Endothelial cell of umbilical vein (primary cell): ENCODE data around the gene HDAC4.

Source experiments
- EZH2 ChIP-seq: IDR thresholded peaks from 2 replicates; pipeline ENCODE4 v1.6.1; 2012; ENCODE audit warnings: borderline replicate concordance, low read depth, mild to moderate bottlenecking, moderate library complexity, low read length, inconsistent platforms; ENCODE audit not compliant: severe bottlenecking
- FOS ChIP-seq: IDR thresholded peaks from 2 replicates; pipeline ENCODE4 v1.6.1; 2011; ENCODE audit warnings: mild to moderate bottlenecking, low read length, moderate library complexity, borderline replicate concordance; ENCODE audit not compliant: insufficient read depth
- GATA2 ChIP-seq: IDR thresholded peaks from 2 replicates; pipeline ENCODE4 v1.7.0; 2011; ENCODE audit warnings: low read depth, mild to moderate bottlenecking, moderate library complexity, mixed read lengths, low read length; ENCODE audit not compliant: insufficient read length, insufficient read depth
- JUN ChIP-seq: IDR thresholded peaks from 2 replicates; pipeline ENCODE4 v1.6.1; 2011; ENCODE audit warnings: borderline replicate concordance, low read depth; ENCODE audit not compliant: insufficient read length, insufficient read depth
- MAX ChIP-seq: IDR thresholded peaks from 2 replicates; pipeline ENCODE4 v1.6.1; 2011; ENCODE audit not compliant: insufficient read depth, insufficient read length
- MYC ChIP-seq: IDR thresholded peaks from one replicate; pipeline ENCODE4 v1.6.1; 2011; ENCODE audit warnings: mild to moderate bottlenecking, low read depth, low read length
- POLR2A ChIP-seq: IDR thresholded peaks from 2 replicates; pipeline ENCODE4 v1.6.1; 2012; ENCODE audit warnings: low read depth, mild to moderate bottlenecking, control low read depth, low read length
- POLR2AphosphoS5 ChIP-seq: IDR thresholded peaks from 2 replicates; pipeline ENCODE4 v1.6.1; 2012; ENCODE audit warnings: low read depth, mild to moderate bottlenecking, control low read depth, low read length, moderate library complexity; ENCODE audit not compliant: insufficient read depth
- TF ChIP-seq, protein P1 (sequence below), 2 donors: IDR thresholded peaks; 1 replicate in 1 of 2; 2 replicates in 1 of 2; pipeline ENCODE4 v1.5.1; 2011; ENCODE audit warnings: low read length in 2 of 2, mild to moderate bottlenecking in 2 of 2, moderate library complexity in 2 of 2, control low read depth in 1 of 2, inconsistent platforms in 1 of 2, low read depth in 1 of 2; ENCODE audit not compliant: insufficient read depth in 1 of 2; ENCODE audit errors: extremely low read depth in 1 of 2

GRCh38 chr2:239383036-239383758, 17.6 kb downstream of the HDAC4 start:
- TF ChIP-seq MAX (no peak), POLR2AphosphoS5 (no peak), POLR2A (no peak), EZH2 (no peak), FOS (no peak), MYC (no peak), GATA2 (no peak), JUN (no peak)
- TF ChIP-seq, protein P1, sequence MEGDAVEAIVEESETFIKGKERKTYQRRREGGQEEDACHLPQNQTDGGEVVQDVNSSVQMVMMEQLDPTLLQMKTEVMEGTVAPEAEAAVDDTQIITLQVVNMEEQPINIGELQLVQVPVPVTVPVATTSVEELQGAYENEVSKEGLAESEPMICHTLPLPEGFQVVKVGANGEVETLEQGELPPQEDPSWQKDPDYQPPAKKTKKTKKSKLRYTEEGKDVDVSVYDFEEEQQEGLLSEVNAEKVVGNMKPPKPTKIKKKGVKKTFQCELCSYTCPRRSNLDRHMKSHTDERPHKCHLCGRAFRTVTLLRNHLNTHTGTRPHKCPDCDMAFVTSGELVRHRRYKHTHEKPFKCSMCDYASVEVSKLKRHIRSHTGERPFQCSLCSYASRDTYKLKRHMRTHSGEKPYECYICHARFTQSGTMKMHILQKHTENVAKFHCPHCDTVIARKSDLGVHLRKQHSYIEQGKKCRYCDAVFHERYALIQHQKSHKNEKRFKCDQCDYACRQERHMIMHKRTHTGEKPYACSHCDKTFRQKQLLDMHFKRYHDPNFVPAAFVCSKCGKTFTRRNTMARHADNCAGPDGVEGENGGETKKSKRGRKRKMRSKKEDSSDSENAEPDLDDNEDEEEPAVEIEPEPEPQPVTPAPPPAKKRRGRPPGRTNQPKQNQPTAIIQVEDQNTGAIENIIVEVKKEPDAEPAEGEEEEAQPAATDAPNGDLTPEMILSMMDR (IDR thresholded peaks at IDR 0.05; ENCODE audit: extremely low read depth in 1 of 2, insufficient read depth in 1 of 2, low read depth in 1 of 2, low read length in 2 of 2), result no peak
